Stomach (tissue), 9 donors: ENCODE measurements around the gene ERICH3. TPM values are rescaled to one million over a fixed set of nuclear protein-coding genes. Genes with fewer than 3 reads are reported as not detected.
A peak's percentile ranks its signal among the peaks of the same experiment; 100 is the strongest.

ENCODE experiments used
- DNase-seq, 2 donors: peaks; one replicate each; pipeline versions ENCODE4 v3.0.0 to v3.0.0-alpha.2; 2013 to 2019
- H3K27ac ChIP-seq, 5 donors: fragments of 200-600 bp in 4 of 5; sonication (generic) in 4 of 5; one replicate each; pipeline ENCODE4 v1.5.1; 2013 to 2019; ENCODE audit warnings: mild to moderate bottlenecking in 1 of 5, moderate library complexity in 1 of 5
- H3K27me3 ChIP-seq, 3 donors: fragments of 200-600 bp; sonication (generic); one replicate each; pipeline ENCODE4 v1.5.1; 2017 to 2019; ENCODE audit warnings: mixed run types in 1 of 3
- H3K36me3 ChIP-seq, 4 donors: fragments of 200-600 bp; sonication (generic); 1 replicate in 3 of 4; 2 replicates in 1 of 4; pipeline ENCODE4 v1.5.1; 2016 to 2019
- H3K4me1 ChIP-seq, 4 donors: fragments of 200-600 bp; sonication (generic); one replicate each; pipeline ENCODE4 v1.5.1; 2016 to 2019
- H3K4me3 ChIP-seq, 4 donors: fragments of 200-600 bp; sonication (generic) in 3 of 4; one replicate each; pipeline ENCODE4 v1.5.1; 2016 to 2019; ENCODE audit warnings: mild to moderate bottlenecking in 1 of 4
- H3K9me3 ChIP-seq, 4 donors: fragments of 200-600 bp; sonication (generic); one replicate each; pipeline ENCODE4 v1.5.1; 2016 to 2019
- CTCF ChIP-seq, 7 experiments: fragments of 450-650 bp in 4 of 7; fragments of 200-600 bp in 3 of 7; sonication (generic) in 3 of 7; IDR thresholded peaks; one replicate each; pipeline ENCODE4 v1.5.1; 2016 to 2019; ENCODE audit warnings: antibody characterized with exemption in 7 of 7, control low read depth in 2 of 7, mild to moderate bottlenecking in 1 of 7
- EP300 ChIP-seq: sonication (generic); formaldehyde crosslinking; IDR thresholded peaks from one replicate; pipeline ENCODE4 v1.6.1; 2017; ENCODE audit warnings: antibody characterized with exemption
- POLR2A ChIP-seq, 4 donors: fragments of 450-650 bp; IDR thresholded peaks; one replicate each; pipeline ENCODE4 v1.6.1; 2016; ENCODE audit warnings: antibody characterized with exemption in 4 of 4, control low read depth in 2 of 4, mild to moderate bottlenecking in 1 of 4, moderate library complexity in 1 of 4
- POLR2AphosphoS5 ChIP-seq, 3 donors: sonication (generic); formaldehyde crosslinking; IDR thresholded peaks; one replicate each; pipeline ENCODE4 v1.6.1; 2016; ENCODE audit warnings: antibody characterized with exemption in 3 of 3
- WGBS, 5 donors: extraction: QIAGEN DNeasy Blood & Tissue Kit in 3 of 5; methylation state at CpG; one replicate each; pipeline versions ENCODE4 v1.1.5 to v1.1.7; 2013 to 2018; 5-methylcytosine and 5-hydroxymethylcytosine counted together
- intact Hi-C: fragments of 100-400 bp; cut with DNase I; formaldehyde crosslinking; loops from one replicate; pipeline ENCODE4 v1.15.1; 2023; ENCODE audit warnings: low total_unique reads
- polyA plus RNA-seq, 3 donors: library from polyadenylated mRNA; stranded (reverse); fragments of 200-250 nt; gene quantifications; one replicate each; pipeline ENCODE4 v1.2.3, GENCODE V29; 2013
- total RNA-seq, 5 donors: library from RNA; depleted of rRNA; stranded (reverse); fragments of >200 nt; gene quantifications; one replicate each; pipeline versions ENCODE4 v1.1.0 to v1.2.3, GENCODE V29; 2014 to 2016
- donor health status: healthy with polysubstance abuse.
- donor health status: Bipolar disorder and iron deficiency.
- donor health status: healthy.

The ERICH3 gene
- total and polyA plus RNA-seq, 8 donors: 0.05 to 0.55 TPM; not detected in 6

DNA sequence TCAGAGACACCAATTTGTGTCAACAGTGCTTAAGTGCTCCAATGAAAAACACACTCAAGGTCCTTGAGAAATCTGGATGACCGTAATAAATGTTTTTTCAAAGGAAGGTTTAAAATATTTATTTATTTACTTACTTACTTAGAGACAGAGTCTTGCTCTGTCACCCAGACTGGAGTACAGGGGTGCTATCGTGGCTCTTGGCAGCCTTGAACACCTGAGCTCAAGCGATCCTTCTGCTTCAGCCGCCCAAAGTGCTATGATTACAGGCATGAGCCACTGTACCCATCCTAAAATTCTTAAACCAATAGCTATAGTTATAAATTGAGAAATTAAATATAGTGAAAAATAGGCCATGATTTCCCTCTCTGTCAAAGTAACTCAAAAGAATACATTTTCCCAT is 17.3 kb upstream of the ERICH3 start:
- 72 to 82% (median 80%) methylated on average over 4 of the region's 4 CpGs for WGBS, 5 donors
- intact Hi-C loops: no loop called here
- Histone ChIP-seq H3K4me1 (peaks cover 0 to 9% (median 4%) of the 10 kb centered on the region in 4 donors), H3K27me3 (no peaks in the 10 kb centered on the region), H3K27ac (no peak overlapping the region), H3K9me3 (no peaks in the 10 kb centered on the region), H3K36me3 (no peaks in the 10 kb centered on the region), H3K4me3 (no peak overlapping the region)
- DNase-seq: no peak
- no peak for TF ChIP-seq EP300
- no peak for TF ChIP-seq CTCF (IDR thresholded peaks at IDR 0.05)
- TF ChIP-seq POLR2AphosphoS5 (IDR thresholded peaks at IDR 0.05): no peak
- TF ChIP-seq POLR2A (IDR thresholded peaks at IDR 0.05): no peak

DNA sequence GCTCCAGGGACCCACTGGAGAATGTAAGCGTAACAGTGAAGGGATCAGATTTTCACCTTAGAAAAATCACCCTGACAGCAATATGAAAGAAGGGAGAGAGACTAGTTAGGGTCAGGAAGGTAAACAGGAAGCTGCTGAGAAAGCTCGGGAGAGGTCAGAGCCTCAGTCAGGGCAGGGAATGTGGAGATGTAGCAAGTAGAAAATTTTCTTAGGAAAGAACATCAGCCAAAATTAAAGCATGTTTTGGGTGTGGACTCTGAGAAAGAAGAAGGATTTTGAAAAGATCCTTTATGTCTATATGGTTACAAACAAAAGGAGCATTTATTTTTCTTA is 16.7 kb upstream of the ERICH3 start:
- Histone ChIP-seq H3K4me1 (peaks cover 0 to 9% (median 4%) of the 10 kb centered on the region in 4 donors), H3K9me3 (no peaks in the 10 kb centered on the region), H3K36me3 (no peaks in the 10 kb centered on the region), H3K4me3 (no peak overlapping the region), H3K27me3 (no peaks in the 10 kb centered on the region), H3K27ac (no peak overlapping the region)
- no peak for DNase-seq
- no peak for TF ChIP-seq POLR2AphosphoS5 (IDR thresholded peaks at IDR 0.05)
- intact Hi-C loops: no loop called here
- 0 to 24% (median 18%) methylated on average over 2 of the region's 2 CpGs for WGBS, 5 donors

- H3K27ac ChIP-seq: no peak overlapping the region
- 23 to 27% (median 24%) methylated on average over 5 of the region's 5 CpGs for WGBS, 5 donors
- DNase-seq: peak in 1 of 2 donors; percentile 86
Observed at GRCh38 chr1:74689621-74690363, 16.2 kb upstream of the ERICH3 start.

DNA sequence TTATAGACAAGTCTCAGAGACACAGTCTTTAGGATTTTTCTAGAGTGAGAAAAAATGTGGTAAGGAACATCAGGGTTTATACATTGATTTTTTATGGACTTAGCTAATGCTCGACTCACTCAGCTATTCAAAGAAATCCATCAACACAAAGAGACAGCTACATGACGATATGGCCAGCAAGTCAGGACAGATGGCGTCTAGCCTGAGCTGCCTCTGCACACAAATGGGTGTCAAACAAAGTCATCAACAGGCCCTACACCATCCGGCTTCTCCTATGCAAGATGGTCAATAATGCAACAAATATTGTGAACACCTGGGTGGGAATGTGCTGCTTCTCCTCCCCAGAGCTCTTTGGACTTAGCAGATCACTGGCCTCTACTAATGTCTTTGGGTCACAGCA is 13.3 kb upstream of the ERICH3 start:
- no peaks in the 10 kb centered on the region for H3K36me3 ChIP-seq
- H3K4me3 ChIP-seq: no peak overlapping the region
- H3K27me3 ChIP-seq: no peaks in the 10 kb centered on the region
- no peaks in the 10 kb centered on the region for H3K9me3 ChIP-seq
- intact Hi-C loops: no loop called here
- no peak overlapping the region for H3K27ac ChIP-seq
- WGBS, 5 donors: 69 to 80% (median 73%) methylated on average over 4 of the region's 4 CpGs
- no peak for DNase-seq
- H3K4me1 ChIP-seq: peaks cover 0 to 9% (median 4%) of the 10 kb centered on the region in 4 donors
- TF ChIP-seq POLR2AphosphoS5 (IDR thresholded peaks at IDR 0.05) (no peak), POLR2A (IDR thresholded peaks at IDR 0.05) (no peak), EP300 (no peak), CTCF (IDR thresholded peaks at IDR 0.05) (no peak)

More at GRCh38 chr1:74689621-74690363, 16.2 kb upstream of the ERICH3 start:
- Histone ChIP-seq H3K9me3 (no peaks in the 10 kb centered on the region), H3K4me1 (peaks cover 0 to 9% (median 4%) of the 10 kb centered on the region in 4 donors), H3K4me3 (no peak overlapping the region), H3K36me3 (no peaks in the 10 kb centered on the region), H3K27me3 (no peaks in the 10 kb centered on the region)
- TF ChIP-seq CTCF (IDR thresholded peaks at IDR 0.05) (peak in 5 of 7 experiments; percentile 67 to 86 (median 81)), POLR2A (IDR thresholded peaks at IDR 0.05) (no peak), POLR2AphosphoS5 (IDR thresholded peaks at IDR 0.05) (peak in 1 of 3 donors; percentile 27)
- intact Hi-C loops: no loop called here

- TF ChIP-seq EP300: no peak
- no peak for TF ChIP-seq POLR2AphosphoS5 (IDR thresholded peaks at IDR 0.05)
- no peak for TF ChIP-seq CTCF (IDR thresholded peaks at IDR 0.05)
- no peak for TF ChIP-seq POLR2A (IDR thresholded peaks at IDR 0.05)
- WGBS, 5 donors: 94 to 98% (median 94%) methylated on average over 2 of the region's 2 CpGs
- no peaks in the 10 kb centered on the region for H3K9me3 ChIP-seq
- no peaks in the 10 kb centered on the region for H3K36me3 ChIP-seq
- intact Hi-C loops: no loop called here
- no peak overlapping the region for H3K27ac ChIP-seq
- DNase-seq: no peak
- no peaks in the 10 kb centered on the region for H3K27me3 ChIP-seq
- no peak overlapping the region for H3K4me3 ChIP-seq
- no peaks in the 10 kb centered on the region for H3K4me1 ChIP-seq
Observed at GRCh38 chr1:74684301-74684700, 10.7 kb upstream of the ERICH3 start.
